Neuronal stem cell (in vitro differentiated cells): ENCODE results near the gene NUP214.
A peak's percentile ranks its signal among the peaks of the same experiment; 100 is the strongest.

Experiments
- DNase-seq: peaks from one replicate; pipeline ENCODE4 v3.0.0-alpha.2; 2013; ENCODE audit warnings: low spot score
- H2AFZ ChIP-seq: one replicate; pipeline ENCODE4 v1.6.1; 2013; ENCODE audit warnings: mild to moderate bottlenecking, low read length, inconsistent platforms
- H2AK5ac ChIP-seq: 2 replicates; pipeline ENCODE4 v1.6.1; 2013; ENCODE audit warnings: low read depth, mild to moderate bottlenecking, inconsistent platforms, low read length, moderate library complexity, mixed read lengths
- H2BK120ac ChIP-seq: 2 replicates; pipeline ENCODE4 v1.6.1; 2013; ENCODE audit warnings: low read depth, mild to moderate bottlenecking, inconsistent platforms, low read length, moderate library complexity, mixed read lengths
- H2BK12ac ChIP-seq: one replicate; pipeline ENCODE4 v1.6.1; 2013; ENCODE audit warnings: low read length, inconsistent platforms
- H2BK15ac ChIP-seq: 2 replicates; pipeline ENCODE4 v1.6.1; 2013; ENCODE audit warnings: mild to moderate bottlenecking, low read length, inconsistent platforms, mixed read lengths
- H2BK5ac ChIP-seq: one replicate; pipeline ENCODE4 v1.6.1; 2013; ENCODE audit warnings: inconsistent platforms, mild to moderate bottlenecking, low read length, moderate library complexity
- H3K14ac ChIP-seq: one replicate; pipeline ENCODE4 v1.6.1; 2013; ENCODE audit warnings: low read length, inconsistent platforms
- H3K18ac ChIP-seq: 2 replicates; pipeline ENCODE4 v1.6.1; 2013; ENCODE audit warnings: low read length, inconsistent platforms
- H3K23ac ChIP-seq: 2 replicates; pipeline ENCODE4 v1.6.1; 2013; ENCODE audit warnings: low read depth, mild to moderate bottlenecking, mixed read lengths, low read length, inconsistent platforms; ENCODE audit not compliant: poor library complexity
- H3K27ac ChIP-seq: replicated peaks from 3 replicates; pipeline ENCODE4 v1.5.1; 2013; ENCODE audit warnings: low read length, inconsistent platforms
- H3K27me3 ChIP-seq, 3 experiments: 2 replicates each; pipeline ENCODE4 v1.6.1; 2013; ENCODE audit warnings: low read length in 3 of 3, mild to moderate bottlenecking in 2 of 3, inconsistent platforms in 1 of 3, low read depth in 1 of 3, mixed read lengths in 1 of 3, moderate library complexity in 1 of 3; ENCODE audit not compliant: control insufficient read depth in 3 of 3, insufficient read depth in 3 of 3
- H3K36me3 ChIP-seq, 2 donors: replicated peaks in 1 of 2; 2 replicates each; pipeline ENCODE4 v1.6.1; 2013; ENCODE audit warnings: low read length in 2 of 2; ENCODE audit not compliant: control insufficient read depth in 2 of 2, insufficient read depth in 2 of 2
- H3K4ac ChIP-seq: 2 replicates; pipeline ENCODE4 v1.6.1; 2013; ENCODE audit warnings: inconsistent platforms, mild to moderate bottlenecking, low read length, moderate library complexity
- H3K4me1 ChIP-seq, 2 donors: 1 replicate in 1 of 2; 2 replicates in 1 of 2; pipeline ENCODE4 v1.6.1; 2013; ENCODE audit warnings: low read length in 2 of 2, low read depth in 1 of 2; ENCODE audit not compliant: control insufficient read depth in 2 of 2, insufficient read depth in 1 of 2
- H3K4me2 ChIP-seq: one replicate; pipeline ENCODE4 v1.6.1; 2013; ENCODE audit warnings: mild to moderate bottlenecking, low read length, inconsistent platforms; ENCODE audit not compliant: insufficient read depth, poor library complexity, severe bottlenecking
- H3K4me3 ChIP-seq, 2 donors: 2 replicates each; pipeline ENCODE4 v1.5.1; 2013; ENCODE audit warnings: low read length in 2 of 2, mild to moderate bottlenecking in 2 of 2, inconsistent platforms in 1 of 2, moderate library complexity in 1 of 2
- H3K79me1 ChIP-seq: one replicate; pipeline ENCODE4 v1.6.1; 2013; ENCODE audit warnings: low read depth, mild to moderate bottlenecking, inconsistent platforms, low read length, moderate library complexity
- H3K9ac ChIP-seq: one replicate; pipeline ENCODE4 v1.6.1; 2013; ENCODE audit warnings: mild to moderate bottlenecking, low read depth, low read length, inconsistent platforms; ENCODE audit not compliant: poor library complexity
- H3K9me3 ChIP-seq, 2 donors: replicated peaks in 1 of 2; 2 replicates each; pipeline versions ENCODE3 to v1.6.1; 2013; ENCODE audit warnings: low read length in 2 of 2, mild to moderate bottlenecking in 2 of 2, inconsistent platforms in 1 of 2, low read depth in 1 of 2, mixed read lengths in 1 of 2, moderate library complexity in 1 of 2; ENCODE audit not compliant: control insufficient read depth in 2 of 2, insufficient read depth in 1 of 2
- H4K8ac ChIP-seq: one replicate; pipeline ENCODE4 v1.6.1; 2013; ENCODE audit warnings: low read depth, mild to moderate bottlenecking, inconsistent platforms, low read length, moderate library complexity
- H4K91ac ChIP-seq: one replicate; pipeline ENCODE4 v1.6.1; 2013; ENCODE audit warnings: low read length, low read depth, mild to moderate bottlenecking, inconsistent platforms; ENCODE audit not compliant: poor library complexity
- WGBS, 2 donors: extraction: QIAGEN DNeasy Blood & Tissue Kit; methylation state at CpG; one replicate each; pipeline ENCODE4 v1.1.7; 2013; ENCODE audit warnings: missing lambda C conversion rate in 2 of 2, mixed read lengths in 1 of 2; ENCODE audit not compliant: insufficient read length in 2 of 2, insufficient replicate concordance in 1 of 2; ENCODE audit errors: extremely low coverage in 2 of 2; 5-methylcytosine and 5-hydroxymethylcytosine counted together

NUP214 gene

GRCh38 chr9:131276891-131277286 lies 151.5 kb downstream of the NUP214 start:
- H2AFZ ChIP-seq = peak overlapping the region; percentile 91
- WGBS, 2 donors = no CpG with 5 or more reads among the region's 60 CpGs
- no peak overlapping the region for H2BK12ac ChIP-seq
- peak overlapping the region; percentile 95 for H3K23ac ChIP-seq
- H2BK120ac ChIP-seq = no peak overlapping the region
- no peak overlapping the region for H3K14ac ChIP-seq
- no peak overlapping the region for H2AK5ac ChIP-seq
- H2BK15ac ChIP-seq = no peak overlapping the region
- H3K27me3 ChIP-seq = peaks cover 4 to 43% (median 24%) of the 10 kb centered on the region in 3 experiments
- H3K4me1 ChIP-seq = peaks cover 7 to 35% of the 10 kb centered on the region in 2 donors
- no peak overlapping the region for H3K4ac ChIP-seq
- peak overlapping the region; percentile 54 to 84 for H3K4me3 ChIP-seq
- H3K4me2 ChIP-seq = peak overlapping the region; percentile 96
- H3K36me3 ChIP-seq = no peaks in the 10 kb centered on the region
- no peak overlapping the region for H3K27ac ChIP-seq
- no peak overlapping the region for H4K91ac ChIP-seq
- peak overlapping the region; percentile 93 for H3K18ac ChIP-seq
- no peaks in the 10 kb centered on the region for H3K9me3 ChIP-seq
- no peak for DNase-seq
- no peaks in the 10 kb centered on the region for H3K79me1 ChIP-seq
- peak overlapping the region; percentile 85 for H3K9ac ChIP-seq
- no peak overlapping the region for H2BK5ac ChIP-seq
- H4K8ac ChIP-seq = no peak overlapping the region

- no peak overlapping the region for H3K4ac ChIP-seq
- peak overlapping the region; percentile 25 for H2BK5ac ChIP-seq
- no peaks in the 10 kb centered on the region for H3K79me1 ChIP-seq
- no peak overlapping the region for H2BK120ac ChIP-seq
- H3K23ac ChIP-seq = peak overlapping the region; percentile 95
- no CpG with 5 or more reads among the region's 78 CpGs for WGBS, 2 donors
- peak overlapping the region; percentile 54 to 84 for H3K4me3 ChIP-seq
- H2AFZ ChIP-seq = peak overlapping the region; percentile 91
- H4K8ac ChIP-seq = no peak overlapping the region
- H3K9me3 ChIP-seq = peaks cover 0 to 2% of the 10 kb centered on the region in 2 donors
- no peak overlapping the region for H3K27ac ChIP-seq
- peak overlapping the region; percentile 15 for H3K9ac ChIP-seq
- H3K36me3 ChIP-seq = no peaks in the 10 kb centered on the region
- peaks cover 4 to 48% (median 29%) of the 10 kb centered on the region in 3 experiments for H3K27me3 ChIP-seq
- peak overlapping the region; percentile 96 for H3K4me2 ChIP-seq
- H2AK5ac ChIP-seq = no peak overlapping the region
- no peak overlapping the region for H3K14ac ChIP-seq
- H3K4me1 ChIP-seq = peaks cover 11 to 39% of the 10 kb centered on the region in 2 donors
- H2BK15ac ChIP-seq = no peak overlapping the region
- no peak overlapping the region for H4K91ac ChIP-seq
- DNase-seq = no peak
- peak overlapping the region; percentile 93 for H3K18ac ChIP-seq
- H2BK12ac ChIP-seq = no peak overlapping the region
These were observed 152.0 kb downstream of the NUP214 start for GRCh38 chr9:131277287-131277909.

GRCh38 chr9:131277910-131278701 lies 152.7 kb downstream of the NUP214 start:
- Histone ChIP-seq H4K8ac (no peak overlapping the region), H3K27me3 (peaks cover 4 to 53% (median 31%) of the 10 kb centered on the region in 3 experiments), H2BK120ac (peak overlapping the region; percentile 13), H3K4me1 (peaks cover 12 to 39% of the 10 kb centered on the region in 2 donors), H3K9ac (no peak overlapping the region), H3K4me2 (peak overlapping the region; percentile 96), H4K91ac (no peak overlapping the region), H3K4me3 (peak overlapping the region; percentile 54 to 84), H2BK15ac (peak overlapping the region; percentile 65), H3K4ac (no peak overlapping the region), H3K14ac (no peak overlapping the region), H2BK5ac (peak overlapping the region; percentile 25), H3K79me1 (no peaks in the 10 kb centered on the region), H2AK5ac (peak overlapping the region; percentile 97), H3K27ac (no peak overlapping the region), H3K18ac (peak overlapping the region; percentile 96), H3K23ac (peak overlapping the region; percentile 95), H2BK12ac (peak overlapping the region; percentile 93), H3K36me3 (no peaks in the 10 kb centered on the region), H2AFZ (peak overlapping the region; percentile 91), H3K9me3 (peaks cover 0 to 2% of the 10 kb centered on the region in 2 donors)
- peak; percentile 85 for DNase-seq
- WGBS, 2 donors = no CpG with 5 or more reads among the region's 59 CpGs

GRCh38 chr9:131278702-131279111 lies 153.3 kb downstream of the NUP214 start:
- Histone ChIP-seq H2BK5ac (no peak overlapping the region), H3K18ac (peak overlapping the region; percentile 96), H3K4me1 (peaks cover 14 to 39% of the 10 kb centered on the region in 2 donors), H2BK12ac (no peak overlapping the region), H3K79me1 (no peaks in the 10 kb centered on the region), H2BK15ac (peak overlapping the region; percentile 65), H3K9ac (no peak overlapping the region), H4K91ac (no peak overlapping the region), H3K14ac (no peak overlapping the region), H3K4ac (no peak overlapping the region), H3K27ac (no peak overlapping the region), H2BK120ac (peak overlapping the region; percentile 13), H4K8ac (no peak overlapping the region), H3K36me3 (no peaks in the 10 kb centered on the region), H3K27me3 (peaks cover 4 to 57% (median 33%) of the 10 kb centered on the region in 3 experiments), H2AFZ (peak overlapping the region; percentile 91), H3K23ac (peak overlapping the region; percentile 95), H3K4me2 (no peak overlapping the region), H3K4me3 (no peak overlapping the region), H3K9me3 (peaks cover 0 to 2% of the 10 kb centered on the region in 2 donors), H2AK5ac (peak overlapping the region; percentile 97)
- no CpG with 5 or more reads among the region's 10 CpGs for WGBS, 2 donors
- DNase-seq = no peak
